HUDEP-2 (cell line): ENCODE data around the gene PADI6.
"Not testable (repeated sequence)": the region's sequence is repeated elsewhere in the genome, so short reads cannot be mapped to it uniquely, and the experiment has no call there.

ENCODE experiments used
- DNase-seq, 76 experiments: peaks; one replicate each; lab custom pipeline; 2025; ENCODE audit not compliant: unreplicated experiment in 76 of 76; lab: John Stamatoyannopoulos, UW

Gene PADI6

DNA sequence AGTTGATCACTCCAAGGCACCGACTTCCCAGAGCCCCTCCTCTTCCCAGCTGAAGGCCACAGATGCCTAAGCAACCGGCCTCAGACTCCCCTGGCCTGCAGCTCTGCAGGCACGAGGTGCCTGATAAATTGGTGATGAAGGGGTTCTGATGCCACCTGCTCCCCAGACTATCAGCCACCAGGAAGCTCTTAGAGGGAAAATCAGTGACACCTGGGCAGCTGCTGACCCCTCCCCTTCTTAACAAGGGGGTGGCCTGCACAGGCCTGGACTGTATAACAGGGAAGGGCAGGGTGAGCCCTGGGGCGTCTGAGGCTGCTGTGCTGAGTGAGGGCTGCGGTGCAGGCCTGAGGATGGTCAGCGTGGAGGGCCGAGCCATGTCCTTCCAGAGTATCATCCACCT lies at the start of gene PADI6:
Gene PADI6 (plus strand): TSS at position 301 of the 400 bp plus-strand sequence. CDS start 50 bp downstream, at position 351.
- DNase-seq: no peak

- DNase-seq: no peak
Observed at GRCh38 chr1:17328855-17329254, 43.1 kb upstream of the PADI6 start.

DNA sequence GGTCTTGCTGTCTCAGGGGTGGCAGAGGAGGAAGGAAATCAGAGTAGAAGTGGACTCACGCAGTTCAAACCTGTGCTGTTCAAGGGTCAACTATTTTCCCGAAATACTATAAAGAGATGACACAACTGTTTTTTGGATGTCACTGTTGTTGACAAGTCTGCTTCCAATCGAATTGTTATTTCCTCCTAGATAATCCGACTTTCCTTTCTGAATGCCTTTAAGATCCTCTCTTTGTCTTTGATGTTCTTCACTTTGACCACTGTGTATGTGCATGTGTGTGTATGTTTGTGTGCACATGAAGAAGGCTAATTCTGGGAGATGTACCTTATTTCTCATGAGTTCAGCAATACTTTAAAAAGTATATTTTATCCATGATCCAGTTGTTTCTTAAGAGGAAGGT lies 42.4 kb upstream of the PADI6 start:
- no peak for DNase-seq

DNA sequence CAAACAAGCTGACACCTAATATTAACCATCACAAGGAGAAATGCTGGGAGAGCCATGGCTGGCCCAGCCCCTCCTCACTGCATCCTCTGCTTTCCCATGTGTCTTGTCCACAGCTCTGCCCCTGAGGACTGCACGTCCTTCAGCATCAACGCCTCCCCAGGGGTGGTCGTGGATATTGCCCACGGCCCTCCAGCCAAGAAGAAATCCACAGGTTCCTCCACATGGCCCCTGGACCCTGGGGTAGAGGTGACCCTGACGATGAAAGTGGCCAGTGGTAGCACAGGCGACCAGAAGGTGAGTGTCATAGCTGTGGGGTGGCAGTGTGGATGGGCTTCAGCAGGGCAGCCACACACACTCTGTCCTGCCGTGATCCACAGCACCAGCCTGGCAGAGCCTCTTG lies 41.1 kb upstream of the PADI6 start:
- no peak for DNase-seq

- DNase-seq: no peak
Observed at GRCh38 chr1:17333081-17333480, 38.9 kb upstream of the PADI6 start.

GRCh38 chr1:17335821-17336710 lies 35.9 kb upstream of the PADI6 start:
- DNase-seq: peak in 57 of 76 experiments; percentile 1 to 73 (median 27)

DNA sequence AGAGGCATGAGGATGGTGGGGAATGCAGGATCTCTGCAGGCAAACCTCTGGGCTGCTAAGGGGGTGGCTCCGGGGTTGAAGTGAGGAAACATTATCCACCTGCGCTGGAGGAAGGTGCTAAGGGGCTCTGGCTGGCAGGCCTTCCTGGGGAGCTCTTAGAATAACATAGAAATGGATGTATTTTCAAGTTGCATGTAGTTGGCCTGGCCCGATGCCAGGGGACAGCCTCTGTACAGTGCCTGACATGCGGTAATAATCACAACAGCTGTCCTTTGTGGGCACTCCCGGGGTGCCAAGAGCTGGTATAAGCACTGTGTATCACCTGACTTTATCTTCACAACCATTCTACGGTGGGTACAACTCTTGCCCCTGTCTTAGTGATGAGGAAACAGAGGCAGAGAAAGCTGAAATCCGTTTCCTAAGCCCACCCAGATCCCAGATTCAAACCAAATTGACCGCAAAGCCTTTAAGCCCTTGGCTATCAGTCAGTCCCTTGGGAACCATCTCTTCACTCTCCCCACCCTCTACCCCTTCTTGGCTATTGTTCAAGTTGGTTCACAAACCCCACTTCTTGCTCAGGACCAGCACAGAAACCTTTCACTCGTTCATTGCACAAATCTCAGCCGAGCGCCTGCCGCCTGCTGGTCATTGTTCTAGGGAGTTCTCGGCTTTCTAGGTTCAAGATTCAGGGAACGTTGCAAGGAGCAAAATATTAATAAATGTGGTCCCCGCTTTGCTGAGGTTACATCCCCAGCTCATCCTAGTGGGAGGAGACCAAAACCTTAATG lies 33.1 kb upstream of the PADI6 start:
- DNase-seq: no peak

DNA sequence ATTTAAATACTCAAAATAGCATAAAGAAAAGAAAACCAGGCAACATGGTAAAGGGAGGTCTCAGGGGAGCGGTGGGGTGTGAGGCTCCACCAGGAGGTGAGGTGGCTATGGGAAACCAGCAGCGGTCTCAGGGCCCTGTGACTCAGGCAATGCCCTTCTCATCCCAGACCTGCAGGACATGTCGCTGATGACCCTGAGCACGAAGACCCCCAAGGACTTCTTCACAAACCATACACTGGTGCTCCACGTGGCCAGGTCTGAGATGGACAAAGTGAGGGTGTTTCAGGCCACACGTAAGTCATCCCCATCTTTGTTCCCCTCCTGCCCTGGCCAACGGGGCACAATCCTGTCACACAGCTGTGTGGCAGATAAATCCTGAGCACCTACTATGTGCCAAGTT lies 32.5 kb upstream of the PADI6 start:
- DNase-seq: no peak

- no peak for DNase-seq
Observed at GRCh38 chr1:17340358-17340757, 31.6 kb upstream of the PADI6 start.

GRCh38 chr1:17342014-17342441 lies 30.0 kb upstream of the PADI6 start:
- no peak for DNase-seq

DNA sequence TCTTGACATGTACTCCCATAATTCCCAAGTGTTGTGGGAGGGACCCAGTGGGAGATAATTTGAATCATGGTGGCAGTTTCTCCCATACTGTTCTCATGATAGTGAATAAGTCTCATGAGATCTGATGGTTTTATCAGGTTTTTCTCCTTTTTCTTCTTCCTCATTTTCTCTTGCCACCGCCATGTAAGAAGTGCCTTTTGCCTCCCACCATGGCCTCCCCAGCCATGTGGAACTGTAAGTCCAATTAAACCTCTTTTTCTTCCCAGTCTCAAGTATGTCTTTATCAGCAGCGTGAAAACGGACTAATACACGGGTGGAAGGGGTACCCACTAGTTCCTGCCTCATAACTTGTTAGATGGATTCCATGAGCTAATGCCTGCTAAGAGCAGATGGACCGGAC lies 26.5 kb upstream of the PADI6 start:
- DNase-seq: not testable (repeated sequence)

DNA sequence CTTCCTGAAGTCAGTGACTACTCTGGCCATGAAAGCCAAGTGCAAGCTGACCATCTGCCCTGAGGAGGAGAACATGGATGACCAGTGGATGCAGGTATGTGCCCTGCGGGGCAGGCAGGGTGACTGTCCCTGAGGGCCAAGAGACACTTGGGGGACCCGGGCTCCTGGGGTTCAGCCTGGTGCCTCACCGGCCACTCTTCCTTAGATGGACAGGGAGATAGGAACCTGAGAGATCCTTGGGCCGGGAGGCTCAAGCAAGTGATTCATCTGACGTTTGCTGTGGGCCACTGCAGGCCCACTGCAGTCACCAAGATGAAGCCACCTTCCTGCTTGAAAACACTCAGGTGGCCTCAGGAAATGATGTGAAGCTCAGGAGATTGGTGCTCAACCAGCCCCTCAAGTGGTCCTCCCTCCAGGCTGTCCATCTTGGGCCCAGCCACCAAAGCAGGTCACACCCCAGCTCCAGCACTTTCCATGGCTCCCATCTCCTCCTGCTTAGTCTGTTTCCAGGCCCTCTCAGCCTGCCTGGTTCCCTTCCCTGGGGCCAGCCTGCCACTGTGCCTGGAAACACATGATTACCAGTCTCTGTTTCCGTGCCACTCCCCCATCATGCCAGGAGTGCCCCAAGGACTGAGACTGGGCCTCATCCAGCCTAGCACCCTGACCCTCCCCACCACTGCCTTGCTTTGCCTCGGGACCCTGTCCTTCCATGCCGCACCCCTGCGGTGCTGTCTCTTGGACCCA lies 25.8 kb upstream of the PADI6 start:
- no peak for DNase-seq

GRCh38 chr1:17347769-17348592 lies 24.0 kb upstream of the PADI6 start:
- no peak for DNase-seq

DNA sequence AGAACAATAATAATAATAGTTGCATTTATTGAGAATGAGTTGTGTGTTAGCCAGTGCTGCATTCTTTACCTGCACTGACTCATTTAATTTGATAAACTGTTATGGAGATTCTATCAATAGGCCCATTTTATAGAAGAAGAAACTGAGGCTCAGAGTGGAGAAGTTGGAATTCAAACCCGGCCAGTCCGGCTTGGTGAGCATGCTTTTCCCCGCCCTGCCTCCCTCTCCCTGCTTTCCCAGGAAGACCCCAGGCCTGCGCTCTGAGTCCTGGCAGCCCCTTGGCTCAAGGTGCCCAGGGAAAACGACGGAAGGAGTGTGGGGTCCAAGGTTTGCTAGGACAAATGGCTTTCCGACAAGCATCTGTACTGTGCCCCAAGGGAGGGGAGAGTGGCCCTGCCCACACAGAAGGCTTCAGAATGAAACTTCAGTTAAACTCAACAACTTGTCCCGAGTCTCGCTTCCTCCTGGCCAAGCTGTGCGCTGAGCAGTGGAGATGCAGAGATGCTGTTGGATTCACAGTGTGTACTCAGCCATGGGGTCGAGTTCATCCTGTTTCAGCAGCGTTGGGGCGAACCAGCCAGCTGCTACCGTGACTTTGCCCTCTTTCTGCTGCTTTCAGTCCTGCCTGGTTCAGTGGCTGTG lies 23.3 kb upstream of the PADI6 start:
- DNase-seq: no peak

DNA sequence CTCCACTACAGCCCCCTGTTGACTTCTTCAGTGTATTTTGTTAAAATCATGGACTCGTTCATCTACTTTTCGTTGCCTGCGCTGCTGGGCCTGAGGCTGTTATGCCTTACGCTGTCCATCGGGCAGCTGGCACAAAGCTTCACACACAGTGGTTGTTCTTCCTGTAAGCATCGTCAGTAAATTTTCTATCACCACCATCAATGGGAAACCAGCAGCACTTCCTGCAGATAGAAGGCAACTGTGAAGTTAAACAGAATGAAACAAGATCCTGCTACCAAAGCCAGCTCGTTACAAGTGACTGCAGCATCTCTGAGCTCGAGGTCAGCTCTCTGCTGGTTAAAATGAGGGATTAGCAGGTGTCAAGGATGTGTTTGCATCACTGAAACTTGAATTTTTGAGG lies 21.9 kb upstream of the PADI6 start:
- DNase-seq: no peak

- no peak for DNase-seq
Observed at GRCh38 chr1:17350928-17351446, 21.0 kb upstream of the PADI6 start.

DNA sequence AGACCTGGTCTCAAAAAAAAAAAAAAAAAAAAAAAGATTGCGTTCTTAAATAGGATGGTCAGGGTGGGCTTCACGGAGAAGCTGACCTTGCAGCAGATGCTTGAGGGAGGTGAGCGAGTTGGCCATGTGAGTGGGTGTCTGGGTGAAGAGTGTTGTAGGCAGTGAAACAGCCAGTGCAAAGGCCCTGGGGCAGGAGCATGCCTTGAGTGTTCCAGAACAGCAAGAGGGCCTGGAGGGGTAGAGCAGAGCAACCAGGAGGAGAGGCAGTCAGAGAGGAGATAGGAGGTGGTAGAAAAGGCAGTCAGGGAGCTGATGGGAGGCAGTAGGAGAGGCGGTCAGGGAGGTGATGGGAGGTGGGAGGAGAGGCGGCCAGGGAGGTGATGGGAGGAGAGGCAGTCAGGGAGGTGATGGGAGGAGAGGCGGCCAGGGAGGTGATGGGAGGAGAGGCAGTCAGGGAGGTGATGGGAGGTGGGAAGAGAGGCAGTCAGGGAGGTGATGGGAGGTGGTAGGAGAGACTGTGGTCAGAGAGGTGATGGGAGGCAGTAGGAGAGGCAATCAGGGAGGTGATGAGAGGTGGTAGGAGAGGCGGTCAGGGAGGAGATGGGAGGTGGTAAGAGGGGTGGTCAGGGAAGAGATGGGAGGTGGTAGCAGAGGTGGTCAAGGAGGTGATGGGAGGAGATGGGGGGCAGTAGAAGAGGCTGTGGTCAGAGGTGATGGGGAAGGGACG lies 20.2 kb upstream of the PADI6 start:
- DNase-seq: no peak

GRCh38 chr1:17352419-17352909 lies 19.5 kb upstream of the PADI6 start:
- DNase-seq: no peak

DNA sequence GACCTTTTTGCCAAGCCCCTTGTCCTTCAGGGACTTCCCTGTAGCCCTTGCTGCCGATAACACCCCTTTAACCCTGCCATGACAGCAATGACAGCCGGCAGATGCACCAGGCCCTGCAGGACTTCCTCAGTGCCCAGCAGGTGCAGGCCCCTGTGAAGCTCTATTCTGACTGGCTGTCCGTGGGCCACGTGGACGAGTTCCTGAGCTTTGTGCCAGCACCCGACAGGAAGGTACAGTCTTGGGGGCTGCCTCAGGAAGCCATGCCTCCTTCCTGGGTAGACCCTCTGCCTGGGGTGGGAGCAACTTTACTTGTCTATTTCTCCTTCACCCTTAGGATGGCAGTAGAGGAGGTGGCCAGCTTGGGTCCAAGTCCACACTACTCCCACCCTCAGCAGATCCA lies 16.1 kb upstream of the PADI6 start:
- no peak for DNase-seq
